ENCODE results near the gene VAMP2.

Gene VAMP2

DNA sequence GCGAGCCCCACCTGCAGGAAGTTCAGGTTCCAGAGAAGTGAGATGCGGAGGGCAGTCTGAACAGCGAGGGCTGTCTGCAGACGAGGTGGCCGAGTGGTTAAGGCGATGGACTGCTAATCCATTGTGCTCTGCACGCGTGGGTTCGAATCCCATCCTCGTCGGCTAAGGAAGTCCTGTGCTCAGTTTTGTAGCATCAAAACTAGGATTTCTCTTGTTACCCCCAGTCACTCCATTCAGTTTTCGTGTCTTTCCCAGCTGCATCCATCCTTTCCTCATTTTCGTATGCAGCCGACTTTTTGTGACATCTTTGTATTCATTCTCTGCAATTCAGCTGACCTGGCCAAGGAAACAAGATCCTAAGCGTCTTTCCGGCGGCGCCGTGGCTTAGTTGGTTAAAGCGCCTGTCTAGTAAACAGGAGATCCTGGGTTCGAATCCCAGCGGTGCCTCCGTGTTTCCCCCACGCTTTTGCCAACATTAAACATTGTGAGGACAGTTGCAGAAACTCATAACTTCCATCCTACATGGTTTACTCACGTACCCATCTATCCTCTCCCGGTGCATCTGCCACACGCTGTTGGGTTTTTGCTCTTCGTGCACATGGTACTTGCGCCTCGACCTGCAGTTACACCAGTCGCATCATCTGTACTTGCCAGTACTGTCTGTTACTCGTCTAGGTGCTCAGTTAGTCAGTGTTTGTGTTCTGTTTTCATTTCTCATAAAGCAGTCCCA lies 24.2 kb upstream of the VAMP2 start (continued):
- no peak for TF ChIP-seq ZNF565 (CRISPR knock-in tag; conservative IDR thresholded peaks at IDR 0.05; ENCODE audit: low read depth)
- TF ChIP-seq ZC3H10 (CRISPR knock-in tag; IDR thresholded peaks at IDR 0.05) = no peak

DNA sequence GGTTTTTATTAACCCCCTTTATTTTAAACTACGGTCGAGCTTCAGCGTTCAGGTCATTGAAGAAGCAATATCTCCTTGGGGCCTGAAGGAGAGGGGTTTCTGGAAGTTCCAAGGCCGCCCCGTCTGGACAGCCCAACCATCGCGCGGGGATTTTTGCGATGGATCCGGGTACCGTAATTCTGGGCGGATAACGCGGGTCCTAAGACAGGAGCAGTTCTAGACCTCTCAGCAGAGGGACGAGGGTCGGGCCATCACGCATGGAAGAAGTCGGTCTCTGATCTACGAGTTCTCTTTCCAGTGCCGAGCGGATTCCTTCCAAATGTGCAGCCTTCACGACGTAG lies 23.7 kb upstream of the VAMP2 start:
- ATAC-seq = peak; percentile 0; the same call in 2 of the 3 replicates
- TF ChIP-seq BACH2 (CRISPR knock-in tag; IDR thresholded peaks at IDR 0.05; ENCODE audit: borderline replicate concordance) (no peak), SNAI2 (CRISPR knock-in tag; IDR thresholded peaks at IDR 0.05) (no peak), TOX (CRISPR knock-in tag; IDR thresholded peaks at IDR 0.05; ENCODE audit: borderline replicate concordance) (no peak), PPARA (CRISPR knock-in tag; IDR thresholded peaks at IDR 0.05; ENCODE audit: borderline replicate concordance) (no peak), ZNF70 (CRISPR knock-in tag; IDR thresholded peaks at IDR 0.05) (no peak), ARNTL (CRISPR knock-in tag; IDR thresholded peaks at IDR 0.05; ENCODE audit: borderline replicate concordance, low read depth) (no peak), ESRRG (CRISPR knock-in tag; IDR thresholded peaks at IDR 0.05) (no peak), RARB (CRISPR knock-in tag; IDR thresholded peaks at IDR 0.05) (no peak), ZFP3 (CRISPR knock-in tag; IDR thresholded peaks at IDR 0.05) (no peak)
- TF ChIP-seq, protein P1, sequence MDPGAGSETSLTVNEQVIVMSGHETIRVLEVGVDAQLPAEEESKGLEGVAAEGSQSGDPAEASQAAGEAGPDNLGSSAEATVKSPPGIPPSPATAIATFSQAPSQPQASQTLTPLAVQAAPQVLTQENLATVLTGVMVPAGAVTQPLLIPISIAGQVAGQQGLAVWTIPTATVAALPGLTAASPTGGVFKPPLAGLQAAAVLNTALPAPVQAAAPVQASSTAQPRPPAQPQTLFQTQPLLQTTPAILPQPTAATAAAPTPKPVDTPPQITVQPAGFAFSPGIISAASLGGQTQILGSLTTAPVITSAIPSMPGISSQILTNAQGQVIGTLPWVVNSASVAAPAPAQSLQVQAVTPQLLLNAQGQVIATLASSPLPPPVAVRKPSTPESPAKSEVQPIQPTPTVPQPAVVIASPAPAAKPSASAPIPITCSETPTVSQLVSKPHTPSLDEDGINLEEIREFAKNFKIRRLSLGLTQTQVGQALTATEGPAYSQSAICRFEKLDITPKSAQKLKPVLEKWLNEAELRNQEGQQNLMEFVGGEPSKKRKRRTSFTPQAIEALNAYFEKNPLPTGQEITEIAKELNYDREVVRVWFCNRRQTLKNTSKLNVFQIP (CRISPR knock-in tag; IDR thresholded peaks at IDR 0.05; ENCODE audit: borderline replicate concordance, low read depth) = no peak
- TF ChIP-seq, protein P2, sequence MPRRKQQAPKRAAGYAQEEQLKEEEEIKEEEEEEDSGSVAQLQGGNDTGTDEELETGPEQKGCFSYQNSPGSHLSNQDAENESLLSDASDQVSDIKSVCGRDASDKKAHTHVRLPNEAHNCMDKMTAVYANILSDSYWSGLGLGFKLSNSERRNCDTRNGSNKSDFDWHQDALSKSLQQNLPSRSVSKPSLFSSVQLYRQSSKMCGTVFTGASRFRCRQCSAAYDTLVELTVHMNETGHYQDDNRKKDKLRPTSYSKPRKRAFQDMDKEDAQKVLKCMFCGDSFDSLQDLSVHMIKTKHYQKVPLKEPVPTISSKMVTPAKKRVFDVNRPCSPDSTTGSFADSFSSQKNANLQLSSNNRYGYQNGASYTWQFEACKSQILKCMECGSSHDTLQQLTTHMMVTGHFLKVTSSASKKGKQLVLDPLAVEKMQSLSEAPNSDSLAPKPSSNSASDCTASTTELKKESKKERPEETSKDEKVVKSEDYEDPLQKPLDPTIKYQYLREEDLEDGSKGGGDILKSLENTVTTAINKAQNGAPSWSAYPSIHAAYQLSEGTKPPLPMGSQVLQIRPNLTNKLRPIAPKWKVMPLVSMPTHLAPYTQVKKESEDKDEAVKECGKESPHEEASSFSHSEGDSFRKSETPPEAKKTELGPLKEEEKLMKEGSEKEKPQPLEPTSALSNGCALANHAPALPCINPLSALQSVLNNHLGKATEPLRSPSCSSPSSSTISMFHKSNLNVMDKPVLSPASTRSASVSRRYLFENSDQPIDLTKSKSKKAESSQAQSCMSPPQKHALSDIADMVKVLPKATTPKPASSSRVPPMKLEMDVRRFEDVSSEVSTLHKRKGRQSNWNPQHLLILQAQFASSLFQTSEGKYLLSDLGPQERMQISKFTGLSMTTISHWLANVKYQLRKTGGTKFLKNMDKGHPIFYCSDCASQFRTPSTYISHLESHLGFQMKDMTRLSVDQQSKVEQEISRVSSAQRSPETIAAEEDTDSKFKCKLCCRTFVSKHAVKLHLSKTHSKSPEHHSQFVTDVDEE (CRISPR knock-in tag; IDR thresholded peaks at IDR 0.05) = no peak

DNA sequence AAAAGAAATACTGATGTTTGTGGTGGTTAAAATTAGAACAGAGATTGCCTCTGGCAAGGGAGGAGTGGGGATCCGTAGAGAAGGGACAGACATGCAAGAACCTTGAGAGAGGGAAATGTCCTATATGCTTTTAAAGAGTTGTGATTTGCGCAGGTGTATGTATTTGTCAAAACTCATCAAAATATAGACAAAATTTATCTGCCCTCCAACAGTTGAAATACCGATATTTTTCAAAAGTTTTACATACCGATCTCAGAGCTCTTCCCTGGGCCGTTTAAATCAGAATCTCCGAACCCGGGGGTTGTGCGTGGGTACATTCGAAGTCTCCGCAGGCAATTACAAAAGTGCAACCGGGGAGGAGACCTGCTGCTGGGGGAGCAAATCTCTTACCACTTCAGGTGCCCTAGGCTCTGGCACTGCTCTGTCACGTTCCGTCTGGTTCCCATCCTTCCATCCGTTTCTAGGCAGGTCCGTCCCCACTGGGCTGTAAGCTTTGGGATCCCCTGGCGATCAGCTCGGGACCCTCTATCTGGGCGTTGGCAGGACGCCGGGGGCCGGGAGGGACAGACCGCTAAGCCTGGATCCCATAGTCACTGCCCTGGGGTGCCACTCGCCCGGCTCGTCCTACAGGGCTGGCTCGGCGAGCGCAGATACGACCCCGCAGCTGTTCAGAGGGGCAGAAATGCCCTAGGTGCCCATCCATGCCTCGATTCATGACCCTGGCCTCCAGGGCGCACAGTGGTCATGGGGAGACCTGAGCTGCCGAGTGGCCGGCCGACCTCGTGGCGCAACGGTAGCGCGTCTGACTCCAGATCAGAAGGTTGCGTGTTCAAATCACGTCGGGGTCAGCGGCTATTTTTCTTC lies 23.1 kb upstream of the VAMP2 start:
- ATAC-seq = peak; percentile 1
- TF ChIP-seq SNAI2 (CRISPR knock-in tag; IDR thresholded peaks at IDR 0.05) = no peak
- no peak for TF ChIP-seq ZNF8 (CRISPR knock-in tag; IDR thresholded peaks at IDR 0.05)
- TF ChIP-seq ISL1 (CRISPR knock-in tag; IDR thresholded peaks at IDR 0.05) = no peak
- TF ChIP-seq ZFP30 (CRISPR knock-in tag; IDR thresholded peaks at IDR 0.05) = no peak
- no peak for TF ChIP-seq ESRRG (CRISPR knock-in tag; IDR thresholded peaks at IDR 0.05)
- TF ChIP-seq ZNF565 (CRISPR knock-in tag; conservative IDR thresholded peaks at IDR 0.05; ENCODE audit: low read depth) = no peak
- no peak for TF ChIP-seq OSR1 (CRISPR knock-in tag; IDR thresholded peaks at IDR 0.05)
- no peak for TF ChIP-seq BACH2 (CRISPR knock-in tag; IDR thresholded peaks at IDR 0.05; ENCODE audit: borderline replicate concordance)
- no peak for TF ChIP-seq CSDC2 (CRISPR knock-in tag; IDR thresholded peaks at IDR 0.05)
- TF ChIP-seq, protein P3, sequence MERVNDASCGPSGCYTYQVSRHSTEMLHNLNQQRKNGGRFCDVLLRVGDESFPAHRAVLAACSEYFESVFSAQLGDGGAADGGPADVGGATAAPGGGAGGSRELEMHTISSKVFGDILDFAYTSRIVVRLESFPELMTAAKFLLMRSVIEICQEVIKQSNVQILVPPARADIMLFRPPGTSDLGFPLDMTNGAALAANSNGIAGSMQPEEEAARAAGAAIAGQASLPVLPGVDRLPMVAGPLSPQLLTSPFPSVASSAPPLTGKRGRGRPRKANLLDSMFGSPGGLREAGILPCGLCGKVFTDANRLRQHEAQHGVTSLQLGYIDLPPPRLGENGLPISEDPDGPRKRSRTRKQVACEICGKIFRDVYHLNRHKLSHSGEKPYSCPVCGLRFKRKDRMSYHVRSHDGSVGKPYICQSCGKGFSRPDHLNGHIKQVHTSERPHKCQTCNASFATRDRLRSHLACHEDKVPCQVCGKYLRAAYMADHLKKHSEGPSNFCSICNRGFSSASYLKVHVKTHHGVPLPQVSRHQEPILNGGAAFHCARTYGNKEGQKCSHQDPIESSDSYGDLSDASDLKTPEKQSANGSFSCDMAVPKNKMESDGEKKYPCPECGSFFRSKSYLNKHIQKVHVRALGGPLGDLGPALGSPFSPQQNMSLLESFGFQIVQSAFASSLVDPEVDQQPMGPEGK (CRISPR knock-in tag; IDR thresholded peaks at IDR 0.05; ENCODE audit: borderline replicate concordance) = no peak
- TF ChIP-seq ZC3H10 (CRISPR knock-in tag; IDR thresholded peaks at IDR 0.05) = no peak
- TF ChIP-seq GLIS3 (CRISPR knock-in tag; IDR thresholded peaks at IDR 0.05) = no peak
- TF ChIP-seq, protein P4, sequence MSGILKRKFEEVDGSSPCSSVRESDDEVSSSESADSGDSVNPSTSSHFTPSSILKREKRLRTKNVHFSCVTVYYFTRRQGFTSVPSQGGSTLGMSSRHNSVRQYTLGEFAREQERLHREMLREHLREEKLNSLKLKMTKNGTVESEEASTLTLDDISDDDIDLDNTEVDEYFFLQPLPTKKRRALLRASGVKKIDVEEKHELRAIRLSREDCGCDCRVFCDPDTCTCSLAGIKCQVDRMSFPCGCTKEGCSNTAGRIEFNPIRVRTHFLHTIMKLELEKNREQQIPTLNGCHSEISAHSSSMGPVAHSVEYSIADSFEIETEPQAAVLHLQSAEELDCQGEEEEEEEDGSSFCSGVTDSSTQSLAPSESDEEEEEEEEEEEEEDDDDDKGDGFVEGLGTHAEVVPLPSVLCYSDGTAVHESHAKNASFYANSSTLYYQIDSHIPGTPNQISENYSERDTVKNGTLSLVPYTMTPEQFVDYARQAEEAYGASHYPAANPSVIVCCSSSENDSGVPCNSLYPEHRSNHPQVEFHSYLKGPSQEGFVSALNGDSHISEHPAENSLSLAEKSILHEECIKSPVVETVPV (CRISPR knock-in tag; IDR thresholded peaks at IDR 0.05) = no peak
- TF ChIP-seq ZFP3 (CRISPR knock-in tag; IDR thresholded peaks at IDR 0.05) = no peak

All from SK-N-SH treated with all-trans-retinoic acid at 6 μM for 48 hours (cell line).